Right atrium auricular region (tissue), 2 donors: ENCODE results near the gene CDH22. TPM values are rescaled to one million over a fixed set of nuclear protein-coding genes. Genes with fewer than 3 reads are reported as not detected.

Experiments
- DNase-seq: peaks from one replicate; pipeline ENCODE4 v3.0.0-alpha.2; 2019; ENCODE audit warnings: low spot score
- H3K27ac ChIP-seq, 2 donors: fragments of 200-600 bp; sonication (generic); 1 replicate in 1 of 2; 2 replicates in 1 of 2; pipeline ENCODE4 v1.5.1; 2016 to 2019
- H3K27me3 ChIP-seq, 2 donors: fragments of 200-600 bp; sonication (generic); one replicate each; pipeline versions ENCODE4 v1.5.1 to v1.6.0; 2017 to 2019
- H3K36me3 ChIP-seq: fragments of 200-600 bp; sonication (generic); one replicate; pipeline ENCODE4 v1.5.1; 2016
- H3K4me1 ChIP-seq, 2 donors: fragments of 200-600 bp; sonication (generic); one replicate each; pipeline versions ENCODE4 v1.5.1 to v1.6.0; 2017 to 2019
- H3K4me3 ChIP-seq, 2 donors: fragments of 200-600 bp; sonication (generic); 1 replicate in 1 of 2; 2 replicates in 1 of 2; pipeline ENCODE4 v1.5.1; 2017 to 2019; ENCODE audit warnings: mild to moderate bottlenecking in 1 of 2, moderate library complexity in 1 of 2
- H3K9me3 ChIP-seq, 2 donors: fragments of 200-600 bp; sonication (generic); one replicate each; pipeline ENCODE4 v1.5.1; 2019
- CTCF ChIP-seq, 2 donors: fragments of 200-600 bp; sonication (generic); IDR thresholded peaks; one replicate each; pipeline ENCODE4 v1.5.1; 2019; ENCODE audit warnings: antibody characterized with exemption in 2 of 2
- total RNA-seq, 2 donors: library from RNA; depleted of rRNA; stranded (reverse); fragments of >200 nt; gene quantifications; one replicate each; pipeline ENCODE4 v1.1.0, GENCODE V29; 2016

CDH22 gene
- total RNA-seq, 2 donors from 2014 or later, result 0.67 to 4.4 TPM

- DNase-seq, result no peak
- no peak for TF ChIP-seq CTCF (IDR thresholded peaks at IDR 0.05)
- Histone ChIP-seq H3K27me3 (no peaks in the 10 kb centered on the region), H3K36me3 (no peaks in the 10 kb centered on the region), H3K4me3 (no peak overlapping the region), H3K9me3 (peaks cover 0 to 4% of the 10 kb centered on the region in 2 donors), H3K27ac (no peak overlapping the region), H3K4me1 (no peaks in the 10 kb centered on the region)
Measured at GRCh38 chr20:46267108-46268105, 40.9 kb downstream of the CDH22 start.

GRCh38 chr20:46265539-46265938 lies 42.8 kb downstream of the CDH22 start:
- no peaks in the 10 kb centered on the region for H3K27me3 ChIP-seq
- H3K4me1 ChIP-seq, result no peaks in the 10 kb centered on the region
- no peak overlapping the region for H3K27ac ChIP-seq
- TF ChIP-seq CTCF (IDR thresholded peaks at IDR 0.05), result no peak
- no peak overlapping the region for H3K4me3 ChIP-seq
- H3K9me3 ChIP-seq, result no peaks in the 10 kb centered on the region
- no peak for DNase-seq
- no peaks in the 10 kb centered on the region for H3K36me3 ChIP-seq

GRCh38 chr20:46264391-46265266 lies 43.7 kb downstream of the CDH22 start:
- H3K4me3 ChIP-seq, result no peak overlapping the region
- DNase-seq, result no peak
- no peaks in the 10 kb centered on the region for H3K36me3 ChIP-seq
- TF ChIP-seq CTCF (IDR thresholded peaks at IDR 0.05), result no peak
- no peaks in the 10 kb centered on the region for H3K9me3 ChIP-seq
- no peak overlapping the region for H3K27ac ChIP-seq
- H3K27me3 ChIP-seq, result no peaks in the 10 kb centered on the region
- H3K4me1 ChIP-seq, result no peaks in the 10 kb centered on the region

GRCh38 chr20:46261456-46262253 lies 46.6 kb downstream of the CDH22 start:
- no peaks in the 10 kb centered on the region for H3K4me1 ChIP-seq
- H3K27me3 ChIP-seq, result no peaks in the 10 kb centered on the region
- no peak for DNase-seq
- no peak for TF ChIP-seq CTCF (IDR thresholded peaks at IDR 0.05)
- no peak overlapping the region for H3K4me3 ChIP-seq
- H3K36me3 ChIP-seq, result no peaks in the 10 kb centered on the region
- H3K27ac ChIP-seq, result no peak overlapping the region
- no peaks in the 10 kb centered on the region for H3K9me3 ChIP-seq

GRCh38 chr20:46260936-46261454 lies 47.3 kb downstream of the CDH22 start:
- TF ChIP-seq CTCF (IDR thresholded peaks at IDR 0.05), result no peak
- Histone ChIP-seq H3K27ac (no peak overlapping the region), H3K27me3 (no peaks in the 10 kb centered on the region)

More at GRCh38 chr20:46260936-46261454, 47.3 kb downstream of the CDH22 start:
- H3K9me3 ChIP-seq, result no peaks in the 10 kb centered on the region
- H3K4me1 ChIP-seq, result peaks cover 0 to under 1% of the 10 kb centered on the region in 2 donors
- no peak overlapping the region for H3K4me3 ChIP-seq
- H3K36me3 ChIP-seq, result no peaks in the 10 kb centered on the region
- DNase-seq, result no peak
